ENCODE data around the gene AFAP1L2.

DNA sequence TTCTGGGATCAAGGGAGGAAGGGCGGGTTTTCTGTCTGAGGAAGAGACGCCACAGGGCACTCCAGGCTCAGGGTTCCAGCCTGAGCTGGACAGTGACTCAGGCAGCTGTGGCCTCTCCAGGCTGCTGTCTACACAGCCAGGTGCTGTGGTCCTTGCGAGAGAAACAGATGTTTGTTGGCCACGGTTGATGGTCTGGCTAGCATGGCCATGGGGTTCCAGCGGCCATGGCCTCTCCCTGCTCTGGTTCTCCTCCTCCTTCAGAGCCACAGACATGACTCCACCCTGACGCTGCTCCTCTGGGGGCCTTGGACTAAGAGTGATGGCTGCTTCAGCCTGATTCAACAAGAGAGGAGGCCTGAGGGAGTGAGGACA, 75.9 kb downstream of the AFAP1L2 start:
- TF ChIP-seq ZFP3 (CRISPR knock-in tag; IDR thresholded peaks at IDR 0.05) (no peak), OSR1 (CRISPR knock-in tag; IDR thresholded peaks at IDR 0.05) (no peak), ARNTL (CRISPR knock-in tag; IDR thresholded peaks at IDR 0.05; ENCODE audit: borderline replicate concordance, low read depth) (no peak), BACH2 (CRISPR knock-in tag; IDR thresholded peaks at IDR 0.05; ENCODE audit: borderline replicate concordance) (no peak), ZNF565 (CRISPR knock-in tag; conservative IDR thresholded peaks at IDR 0.05; ENCODE audit: low read depth) (no peak), TCF4 (CRISPR knock-in tag; IDR thresholded peaks at IDR 0.05; ENCODE audit: borderline replicate concordance) (no peak), TOX (CRISPR knock-in tag; IDR thresholded peaks at IDR 0.05; ENCODE audit: borderline replicate concordance) (no peak), ESRRG (CRISPR knock-in tag; IDR thresholded peaks at IDR 0.05) (no peak)
- TF ChIP-seq, protein P1, sequence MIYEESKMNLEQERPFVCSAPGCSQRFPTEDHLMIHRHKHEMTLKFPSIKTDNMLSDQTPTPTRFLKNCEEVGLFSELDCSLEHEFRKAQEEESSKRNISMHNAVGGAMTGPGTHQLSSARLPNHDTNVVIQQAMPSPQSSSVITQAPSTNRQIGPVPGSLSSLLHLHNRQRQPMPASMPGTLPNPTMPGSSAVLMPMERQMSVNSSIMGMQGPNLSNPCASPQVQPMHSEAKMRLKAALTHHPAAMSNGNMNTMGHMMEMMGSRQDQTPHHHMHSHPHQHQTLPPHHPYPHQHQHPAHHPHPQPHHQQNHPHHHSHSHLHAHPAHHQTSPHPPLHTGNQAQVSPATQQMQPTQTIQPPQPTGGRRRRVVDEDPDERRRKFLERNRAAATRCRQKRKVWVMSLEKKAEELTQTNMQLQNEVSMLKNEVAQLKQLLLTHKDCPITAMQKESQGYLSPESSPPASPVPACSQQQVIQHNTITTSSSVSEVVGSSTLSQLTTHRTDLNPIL (CRISPR knock-in tag; IDR thresholded peaks at IDR 0.05; ENCODE audit: low read depth) = no peak
